SK-N-SH (cell line): Measurements from ENCODE around the gene SPATC1L. TPM values are rescaled to one million over a fixed set of nuclear protein-coding genes. Genes with fewer than 3 reads are reported as not detected.

Experiments used
- CTCF ChIA-PET: fragments of 300-600, 350-600 bp; formaldehyde crosslinking; extraction: SDS; loops from one replicate; lab custom pipeline; 2021; lab: Yijun Ruan, JAX
- POLR2A ChIA-PET: fragments of 350-600 bp; sonication (Branson Sonifier 250); formaldehyde crosslinking; extraction: SDS; loops from one replicate; lab custom pipeline; 2020; ENCODE audit warnings: antibody characterized with exemption, inconsistent platforms; lab: Yijun Ruan, JAX
- DNase-seq: peaks from one replicate; pipeline ENCODE4 v3.0.0; 2012
- H2AFZ ChIP-seq: fragments of 200-600 bp; sonication (generic); 2 replicates; pipeline ENCODE4 v1.8.1; 2016; ENCODE audit warnings: antibody characterized with exemption, mild to moderate bottlenecking, low read depth
- H3F3A ChIP-seq: fragments of 200-600 bp; sonication (generic); replicated peaks from 2 replicates; pipeline ENCODE3; 2016; ENCODE audit warnings: antibody characterized with exemption, mild to moderate bottlenecking; ENCODE audit not compliant: insufficient read depth
- H3K27ac ChIP-seq, 2 experiments: fragments of 200-500 bp in 1 of 2; fragments of 200-600 bp in 1 of 2; sonication (Bioruptor generic) in 1 of 2; sonication (generic), shearing (Covaris generic) in 1 of 2; 2 replicates each; pipeline versions ENCODE4 v1.5.1 to v1.6.1; 2014 to 2016; ENCODE audit warnings: low read depth in 2 of 2, inconsistent platforms in 1 of 2, low read length in 1 of 2, mild to moderate bottlenecking in 1 of 2, mixed read lengths in 1 of 2
- H3K27me3 ChIP-seq: fragments of 200-600 bp; sonication (generic), shearing (Covaris generic); 2 replicates; pipeline ENCODE4 v1.6.1; 2016; ENCODE audit warnings: mixed run types; ENCODE audit not compliant: insufficient read depth
- H3K36me3 ChIP-seq, 2 experiments: fragments of 200-500 bp in 1 of 2; fragments of 200-600 bp in 1 of 2; sonication (Bioruptor generic) in 1 of 2; sonication (generic) in 1 of 2; replicated peaks in 1 of 2; 2 replicates each; pipeline versions ENCODE3 to v1.5.1; 2014 to 2016; ENCODE audit warnings: low read length in 1 of 2, mild to moderate bottlenecking in 1 of 2; ENCODE audit not compliant: insufficient read depth in 2 of 2, control insufficient read depth in 1 of 2
- H3K4me1 ChIP-seq, 2 experiments: fragments of 200-500 bp in 1 of 2; fragments of 200-600 bp in 1 of 2; sonication (Bioruptor generic) in 1 of 2; sonication (generic), shearing (Covaris generic) in 1 of 2; 2 replicates each; pipeline versions ENCODE4 v1.5.1 to v1.6.1; 2014 to 2016; ENCODE audit warnings: low read depth in 1 of 2, low read length in 1 of 2, mixed run types in 1 of 2; ENCODE audit not compliant: insufficient read depth in 2 of 2, control insufficient read depth in 1 of 2
- H3K4me2 ChIP-seq: fragments of 200-600 bp; sonication (generic), shearing (Covaris generic); 2 replicates; pipeline ENCODE4 v1.6.1; 2017; ENCODE audit warnings: mixed run types
- H3K4me3 ChIP-seq, 2 experiments: fragments of 200-500 bp in 1 of 2; fragments of 200-600 bp in 1 of 2; sonication (Bioruptor generic) in 1 of 2; sonication (generic), shearing (Covaris generic) in 1 of 2; 2 replicates each; pipeline versions ENCODE4 v1.5.1 to v1.8.1; 2014 to 2016; ENCODE audit warnings: low read depth in 2 of 2, inconsistent platforms in 1 of 2, low read length in 1 of 2, mild to moderate bottlenecking in 1 of 2, mixed read lengths in 1 of 2, moderate library complexity in 1 of 2
- H3K79me2 ChIP-seq: fragments of 200-600 bp; sonication (generic); 2 replicates; pipeline ENCODE4 v1.8.1; 2017; ENCODE audit warnings: mild to moderate bottlenecking; ENCODE audit not compliant: insufficient read depth
- H3K9ac ChIP-seq: fragments of 200-600 bp; sonication (generic); 2 replicates; pipeline ENCODE4 v1.6.1; 2017; ENCODE audit warnings: mixed run types
- H3K9me2 ChIP-seq: fragments of 200-600 bp; sonication (generic); 2 replicates; pipeline ENCODE4 v1.6.1; 2017; ENCODE audit warnings: mixed run types
- H3K9me3 ChIP-seq: fragments of 200-600 bp; sonication (generic); 2 replicates; pipeline ENCODE4 v1.6.1; 2017; ENCODE audit warnings: mixed run types, mild to moderate bottlenecking, moderate library complexity
- H4K20me1 ChIP-seq: fragments of 200-600 bp; sonication (generic); 2 replicates; pipeline ENCODE4 v1.6.1; 2017; ENCODE audit warnings: mild to moderate bottlenecking, mixed run types; ENCODE audit not compliant: insufficient read depth
- EP300 ChIP-seq, 2 experiments: IDR thresholded peaks; 2 replicates each; pipeline versions ENCODE4 v1.4.0 to v1.6.1; 2012; ENCODE audit warnings: borderline replicate concordance in 1 of 2, low read depth in 1 of 2, low read length in 1 of 2
- FOSL2 ChIP-seq: IDR thresholded peaks from 2 replicates; pipeline ENCODE4 v1.4.0; 2012; ENCODE audit warnings: low read depth, mild to moderate bottlenecking, moderate library complexity, borderline replicate concordance
- FOXM1 ChIP-seq: IDR thresholded peaks from 2 replicates; pipeline ENCODE4 v1.4.0; 2012; ENCODE audit warnings: low read depth, mild to moderate bottlenecking
- GABPA ChIP-seq: IDR thresholded peaks from 2 replicates; pipeline ENCODE4 v1.4.0; 2012; ENCODE audit warnings: low read depth, mild to moderate bottlenecking
- GATA2 ChIP-seq: sonication (generic); formaldehyde crosslinking; IDR thresholded peaks from 2 replicates; pipeline ENCODE4 v1.5.0; 2020; ENCODE audit warnings: mild to moderate bottlenecking, missing genetic modification reagents
- MEF2A ChIP-seq: IDR thresholded peaks from 2 replicates; pipeline ENCODE4 v1.4.0; 2012; ENCODE audit warnings: low read depth, borderline replicate concordance
- MXI1 ChIP-seq: IDR thresholded peaks from 2 replicates; pipeline ENCODE4 v1.6.1; 2012; ENCODE audit warnings: mild to moderate bottlenecking, low read depth, low read length, improper control_type of control experiment
- RFX5 ChIP-seq: IDR thresholded peaks from 2 replicates; pipeline ENCODE4 v1.6.1; 2012; ENCODE audit warnings: mild to moderate bottlenecking, improper control_type of control experiment, low read length
- SIN3A ChIP-seq: IDR thresholded peaks from 2 replicates; pipeline ENCODE4 v1.6.1; 2012; ENCODE audit warnings: low read depth, mild to moderate bottlenecking, low read length, moderate library complexity, borderline replicate concordance
- TCF12 ChIP-seq: IDR thresholded peaks from 2 replicates; pipeline ENCODE4 v1.4.0; 2012
- USF1 ChIP-seq: IDR thresholded peaks from 2 replicates; pipeline ENCODE4 v1.4.0; 2012; ENCODE audit warnings: low read depth, borderline replicate concordance
- ZBTB33 ChIP-seq: IDR thresholded peaks from 2 replicates; pipeline ENCODE4 v1.4.0; 2012; ENCODE audit warnings: low read depth, borderline replicate concordance
- WGBS: methylation state at CpG from one replicate; pipeline ENCODE4 v1.1.6; 2017; ENCODE audit warnings: low lambda C conversion rate; 5-methylcytosine and 5-hydroxymethylcytosine counted together
- polyA plus RNA-seq, 3 experiments: library from polyadenylated mRNA; depleted of rRNA; stranded (reverse); fragments of >200 nt; gene quantifications; 2 replicates each; pipeline ENCODE4 v1.2.3, GENCODE V29; 2012

SPATC1L gene
- polyA plus RNA-seq, 1 of the 3 experiments (the other 2 are of a cell fraction): 8.3 TPM

- TF ChIP-seq ZBTB33 (no peak), TCF12 (no peak), RFX5 (no peak), EP300 (IDR thresholded peaks at IDR 0.05; ENCODE audit: borderline replicate concordance in 1 of 2, low read depth in 1 of 2, low read length in 1 of 2) (no peak), GATA2 (CRISPR knock-in tag) (no peak), SIN3A (no peak)
These were observed 31.4 kb downstream of the SPATC1L start (continued) for GRCh38 chr21:46152927-46153246.

GRCh38 chr21:46151989-46152926, 32.0 kb downstream of the SPATC1L start:
- ChIA-PET POLR2A (interaction anchor here (0.5 to 1.5 kb wide), 2 partner anchors 9 to 106 kb away, joined by 3 read pairs; no protein-coding TSS in a partner anchor), CTCF (interaction anchor here (0.8 to 1.8 kb wide), 19 partner anchors 8 to 223 kb away, joined by 3 to 15 read pairs (median 4); partner anchors contain the start of gene MCM3AP)
- Histone ChIP-seq H3K4me2 (no peak overlapping the region), H3K36me3 (no peaks in the 10 kb centered on the region), H4K20me1 (no peaks in the 10 kb centered on the region), H3K4me1 (peaks cover 0 to 4% of the 10 kb centered on the region in 2 experiments; a peak in 2 of 4 replicates), H3K9me2 (no peaks in the 10 kb centered on the region), H3K27me3 (no peaks in the 10 kb centered on the region), H3K9me3 (no peaks in the 10 kb centered on the region), H3K27ac (no peak overlapping the region), H3K4me3 (no peak overlapping the region), H3K9ac (no peak overlapping the region), H2AFZ (no peak overlapping the region), H3K79me2 (no peaks in the 10 kb centered on the region), H3F3A (no peaks in the 10 kb centered on the region)
- WGBS: 90% methylated on average over 33 of the region's 45 CpGs
- DNase-seq: no peak
- TF ChIP-seq FOXM1 (no peak), USF1 (no peak)

- Histone ChIP-seq H3K79me2 (no peaks in the 10 kb centered on the region), H3F3A (no peaks in the 10 kb centered on the region), H3K9me2 (no peaks in the 10 kb centered on the region), H4K20me1 (no peaks in the 10 kb centered on the region), H3K4me3 (no peak overlapping the region), H3K4me1 (peaks cover 0 to 4% of the 10 kb centered on the region in 2 experiments; a peak in 2 of 4 replicates), H3K36me3 (no peaks in the 10 kb centered on the region), H3K4me2 (no peak overlapping the region), H3K27me3 (no peaks in the 10 kb centered on the region), H3K9me3 (no peaks in the 10 kb centered on the region), H3K27ac (no peak overlapping the region), H3K9ac (no peak overlapping the region), H2AFZ (no peak overlapping the region)
- ChIA-PET CTCF (interaction anchor here (1.0 to 1.3 kb wide), 2 partner anchors 78 to 99 kb away, joined by 3 read pairs; no protein-coding TSS in a partner anchor), POLR2A (no interaction called here)
- DNase-seq: no peak
- TF ChIP-seq GABPA (no peak), USF1 (no peak), FOSL2 (no peak), MXI1 (no peak), MEF2A (no peak)
- 79% methylated on average over 16 of the region's 47 CpGs for WGBS
These were observed 32.8 kb downstream of the SPATC1L start for GRCh38 chr21:46151261-46151988.
